Type B pancreatic cell (in vitro differentiated cells): ENCODE measurements around the gene TMEM72. TPM values are rescaled to one million over a fixed set of nuclear protein-coding genes. Genes with fewer than 3 reads are reported as not detected.

ENCODE experiments used
- DNase-seq: peaks from one replicate; pipeline ENCODE4 v3.0.0; 2021; ENCODE audit warnings: mixed read lengths; ENCODE audit not compliant: unreplicated experiment; ENCODE audit errors: extremely low spot score
- H3K27ac Mint-ChIP-seq: 2 replicates; pipeline ENCODE4 v1.8.0; 2021; ENCODE audit warnings: mild to moderate bottlenecking, mixed read lengths
- H3K27me3 Mint-ChIP-seq: 2 replicates; pipeline ENCODE4 v1.8.0; 2021; ENCODE audit warnings: mixed read lengths
- H3K36me3 Mint-ChIP-seq: 2 replicates; pipeline ENCODE4 v1.8.0; 2021; ENCODE audit warnings: mixed read lengths
- H3K4me1 Mint-ChIP-seq: one replicate; pipeline ENCODE4 v1.8.0; 2021; ENCODE audit warnings: mixed read lengths; ENCODE audit not compliant: unreplicated experiment
- H3K4me3 Mint-ChIP-seq: 2 replicates; pipeline ENCODE4 v1.8.0; 2021; ENCODE audit warnings: mild to moderate bottlenecking, mixed read lengths
- H3K9me3 Mint-ChIP-seq: 2 replicates; pipeline ENCODE4 v1.8.0; 2021; ENCODE audit warnings: mixed read lengths
- CTCF ChIP-seq: fragments of 200-600 bp; sonication (generic); conservative IDR thresholded peaks from 2 replicates; pipeline ENCODE4 v1.5.0; 2021; ENCODE audit warnings: antibody characterized with exemption, mild to moderate bottlenecking
- total RNA-seq: library from RNA; stranded (reverse); gene quantifications from 2 replicates; pipeline ENCODE4 v1.2.1, GENCODE V29; 2021; ENCODE audit warnings: low replicate concordance

The TMEM72 gene
- total RNA-seq, 1 donor from 2014 or later = 1.2 TPM

GRCh38 chr10:44949915-44950314 lies 38.8 kb downstream of the TMEM72 start:
- no peak for TF ChIP-seq CTCF
- Mint-ChIP-seq H3K27me3 (no peaks in the 10 kb centered on the region), H3K9me3 (no peaks in the 10 kb centered on the region), H3K4me1 (peaks cover 26% of the 10 kb centered on the region), H3K36me3 (no peaks in the 10 kb centered on the region), H3K27ac (no peak overlapping the region), H3K4me3 (no peak overlapping the region)
- peak; percentile 44 for DNase-seq

- peak; percentile 39 for DNase-seq
- no peaks in the 10 kb centered on the region for H3K27me3 Mint-ChIP-seq
- peaks cover 26% of the 10 kb centered on the region for H3K4me1 Mint-ChIP-seq
- H3K9me3 Mint-ChIP-seq = no peaks in the 10 kb centered on the region
- no peak for TF ChIP-seq CTCF
- H3K27ac Mint-ChIP-seq = no peak overlapping the region
- no peaks in the 10 kb centered on the region for H3K36me3 Mint-ChIP-seq
- H3K4me3 Mint-ChIP-seq = no peak overlapping the region
Measured at GRCh38 chr10:44950326-44951225, 39.4 kb downstream of the TMEM72 start.

GRCh38 chr10:44951576-44952226 lies 40.6 kb downstream of the TMEM72 start:
- Mint-ChIP-seq H3K4me1 (peaks cover 26% of the 10 kb centered on the region), H3K27me3 (no peaks in the 10 kb centered on the region), H3K9me3 (no peaks in the 10 kb centered on the region), H3K4me3 (no peak overlapping the region), H3K27ac (no peak overlapping the region), H3K36me3 (peaks cover 6% of the 10 kb centered on the region)
- TF ChIP-seq CTCF = no peak
- no peak for DNase-seq

GRCh38 chr10:44952779-44953231 lies 41.7 kb downstream of the TMEM72 start:
- peak overlapping the region; percentile 39 for H3K4me3 Mint-ChIP-seq

GRCh38 chr10:44954042-44954441 lies 42.9 kb downstream of the TMEM72 start:
- H3K9me3 Mint-ChIP-seq = no peaks in the 10 kb centered on the region
- H3K36me3 Mint-ChIP-seq = peaks cover 9% of the 10 kb centered on the region
- TF ChIP-seq CTCF = no peak
- H3K27ac Mint-ChIP-seq = no peak overlapping the region
- DNase-seq = no peak
- no peaks in the 10 kb centered on the region for H3K27me3 Mint-ChIP-seq
- no peak overlapping the region for H3K4me3 Mint-ChIP-seq
- peaks cover 40% of the 10 kb centered on the region for H3K4me1 Mint-ChIP-seq

More at GRCh38 chr10:44952779-44953231, 41.7 kb downstream of the TMEM72 start:
- Mint-ChIP-seq H3K27ac (no peak overlapping the region), H3K27me3 (no peaks in the 10 kb centered on the region), H3K9me3 (no peaks in the 10 kb centered on the region), H3K4me1 (peaks cover 29% of the 10 kb centered on the region), H3K36me3 (peaks cover 9% of the 10 kb centered on the region)
- TF ChIP-seq CTCF = no peak
- DNase-seq = peak; percentile 22
